ENCODE results near the gene EEF1AKMT1. TPM values are rescaled to one million over a fixed set of nuclear protein-coding genes. Genes with fewer than 3 reads are reported as not detected.

EEF1AKMT1 gene
- total RNA-seq, 4 donors from 2014 or later = 7.5 to 15.2 (median 10.3) TPM

- Histone ChIP-seq H3K9me3 (no peaks in the 10 kb centered on the region), H3K27ac (no peak overlapping the region), H3K4me3 (replicated peaks in 1 of 3) (no peak overlapping the region), H3K4me1 (no peaks in the 10 kb centered on the region), H3K36me3 (peaks cover 0 to 9% of the 10 kb centered on the region in 2 donors), H3K27me3 (no peaks in the 10 kb centered on the region)
- intact Hi-C loops (cut with DNase I) = no loop called here
- 97 to 100% methylated on average over 1 of the region's 1 CpG for WGBS, 2 donors
- no peak for DNase-seq
- TF ChIP-seq POLR2A (IDR thresholded peaks at IDR 0.05) (no peak), CTCF (IDR thresholded peaks at IDR 0.05) (no peak)
Observed at GRCh38 chr13:20788312-20788711, 14.6 kb upstream of the EEF1AKMT1 start.

GRCh38 chr13:20787180-20787579 is 13.4 kb upstream of the EEF1AKMT1 start:
- Histone ChIP-seq H3K4me3 (replicated peaks in 1 of 3) (no peak overlapping the region), H3K36me3 (peaks cover 0 to 13% of the 10 kb centered on the region in 2 donors), H3K9me3 (no peaks in the 10 kb centered on the region), H3K4me1 (no peaks in the 10 kb centered on the region), H3K27me3 (no peaks in the 10 kb centered on the region), H3K27ac (no peak overlapping the region)
- TF ChIP-seq POLR2A (IDR thresholded peaks at IDR 0.05) (no peak), CTCF (IDR thresholded peaks at IDR 0.05) (no peak)
- 87 to 89% methylated on average over 5 of the region's 5 CpGs for WGBS, 2 donors
- no peak for DNase-seq
- intact Hi-C loops (cut with DNase I) = no loop called here

DNA sequence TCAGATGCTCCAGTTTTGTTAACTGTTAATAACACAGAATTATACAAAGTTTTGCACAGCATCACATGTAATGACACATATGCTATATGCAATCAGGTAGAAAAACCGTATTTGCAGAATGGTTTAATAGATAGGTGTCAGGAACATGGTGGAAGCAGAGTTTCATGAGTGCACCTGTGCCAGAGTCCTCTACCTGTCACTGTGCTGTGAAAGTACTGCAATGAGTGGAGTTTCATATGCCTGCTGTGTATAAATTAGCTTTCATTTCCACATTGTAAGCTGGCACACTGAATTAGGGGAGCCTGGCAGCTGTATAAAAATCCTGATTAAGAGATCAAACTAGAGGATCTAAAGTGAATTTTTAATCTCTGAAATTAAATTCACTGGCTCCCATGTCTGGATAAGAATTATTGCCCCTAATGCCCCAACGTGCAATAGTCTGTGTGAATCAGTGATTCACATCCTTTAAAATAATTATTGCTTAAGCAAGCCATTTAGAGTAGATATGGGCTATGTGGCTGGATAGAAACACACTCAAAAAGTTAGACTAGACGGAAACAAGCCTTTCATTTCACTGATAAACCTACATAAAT is 8.5 kb upstream of the EEF1AKMT1 start:
- intact Hi-C loops (cut with DNase I) = no loop called here
- H3K4me1 ChIP-seq = no peaks in the 10 kb centered on the region
- H3K4me3 ChIP-seq (replicated peaks in 1 of 3) = no peak overlapping the region
- H3K27me3 ChIP-seq = no peaks in the 10 kb centered on the region
- DNase-seq = no peak
- WGBS, 2 donors = 94 to 95% methylated on average over 3 of the region's 3 CpGs
- H3K27ac ChIP-seq = no peak overlapping the region
- H3K36me3 ChIP-seq = peaks cover 0 to 12% of the 10 kb centered on the region in 2 donors
- no peaks in the 10 kb centered on the region for H3K9me3 ChIP-seq
- TF ChIP-seq POLR2A (IDR thresholded peaks at IDR 0.05) (no peak), CTCF (IDR thresholded peaks at IDR 0.05) (no peak)

- intact Hi-C loops (cut with DNase I) = no loop called here
Observed at GRCh38 chr13:20780317-20780716, 6.6 kb upstream of the EEF1AKMT1 start.

DNA sequence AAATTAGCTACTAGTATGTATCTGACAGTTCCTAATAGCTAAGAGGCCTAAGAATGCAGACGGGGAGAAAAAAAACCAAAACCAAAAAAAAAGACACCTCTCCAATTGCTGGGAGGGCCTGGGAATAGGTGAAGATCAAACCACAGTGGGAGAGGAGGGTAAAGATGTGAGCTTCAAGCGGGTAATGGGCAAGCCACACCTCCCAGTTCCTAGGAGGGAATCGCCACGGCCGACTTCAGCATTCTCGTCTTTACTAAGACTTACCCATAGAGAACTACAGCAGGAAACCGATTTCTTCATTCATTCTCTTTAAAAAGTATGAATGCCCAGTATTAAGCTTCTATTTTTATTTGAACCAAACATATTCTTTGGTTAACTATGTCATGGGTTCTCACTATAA is 5.6 kb upstream of the EEF1AKMT1 start:
- 92 to 95% methylated on average over 7 of the region's 7 CpGs for WGBS, 2 donors
- intact Hi-C loops (cut with DNase I) = no loop called here

More at GRCh38 chr13:20780317-20780716, 6.6 kb upstream of the EEF1AKMT1 start:
- H3K36me3 ChIP-seq = peaks cover 0 to 4% of the 10 kb centered on the region in 2 donors
- no peaks in the 10 kb centered on the region for H3K9me3 ChIP-seq
- H3K27me3 ChIP-seq = no peaks in the 10 kb centered on the region
- H3K27ac ChIP-seq = no peak overlapping the region
- no peak for DNase-seq
- no peaks in the 10 kb centered on the region for H3K4me1 ChIP-seq
- no peak overlapping the region for H3K4me3 ChIP-seq (replicated peaks in 1 of 3)
- 80 to 87% methylated on average over 1 of the region's 1 CpG for WGBS, 2 donors
- no peak for TF ChIP-seq POLR2A (IDR thresholded peaks at IDR 0.05)

More for the DNA sequence above, 5.6 kb upstream of the EEF1AKMT1 start:
- H3K27me3 ChIP-seq = no peaks in the 10 kb centered on the region
- H3K4me1 ChIP-seq = no peaks in the 10 kb centered on the region
- DNase-seq = no peak
- H3K9me3 ChIP-seq = no peaks in the 10 kb centered on the region
- no peak overlapping the region for H3K27ac ChIP-seq
- H3K36me3 ChIP-seq = peaks cover 0 to 4% of the 10 kb centered on the region in 2 donors
- no peak overlapping the region for H3K4me3 ChIP-seq (replicated peaks in 1 of 3)
- no peak for TF ChIP-seq CTCF (IDR thresholded peaks at IDR 0.05)
- no peak for TF ChIP-seq POLR2A (IDR thresholded peaks at IDR 0.05)
